Neural progenitor cell (in vitro differentiated cells): Measurements from ENCODE around the gene HSPA1B.

Experiments used
- CTCF ChIP-seq: fragments of 200-600 bp; sonication (generic); IDR thresholded peaks from 2 replicates; pipeline ENCODE4 v1.5.1; 2017; ENCODE audit warnings: antibody characterized with exemption, mild to moderate bottlenecking
- EZH2phosphoT487 ChIP-seq: fragments of 200-600 bp; sonication (generic); IDR thresholded peaks from 2 replicates; pipeline ENCODE4 v1.6.1; 2017; ENCODE audit warnings: antibody characterized with exemption

- no peak for TF ChIP-seq CTCF
- no peak for TF ChIP-seq EZH2phosphoT487
Measured at GRCh38 chr6:31860349-31860748, 32.8 kb downstream of the HSPA1B start.
